GM18858 (cell line): Measurements from ENCODE around the gene PACC1.

Source experiments
- ATAC-seq: cut with Tn5 transposase; IDR thresholded peaks from one replicate; pipeline ENCODE4 v1.9.1; 2021; ENCODE audit not compliant: unreplicated experiment

Gene PACC1

DNA sequence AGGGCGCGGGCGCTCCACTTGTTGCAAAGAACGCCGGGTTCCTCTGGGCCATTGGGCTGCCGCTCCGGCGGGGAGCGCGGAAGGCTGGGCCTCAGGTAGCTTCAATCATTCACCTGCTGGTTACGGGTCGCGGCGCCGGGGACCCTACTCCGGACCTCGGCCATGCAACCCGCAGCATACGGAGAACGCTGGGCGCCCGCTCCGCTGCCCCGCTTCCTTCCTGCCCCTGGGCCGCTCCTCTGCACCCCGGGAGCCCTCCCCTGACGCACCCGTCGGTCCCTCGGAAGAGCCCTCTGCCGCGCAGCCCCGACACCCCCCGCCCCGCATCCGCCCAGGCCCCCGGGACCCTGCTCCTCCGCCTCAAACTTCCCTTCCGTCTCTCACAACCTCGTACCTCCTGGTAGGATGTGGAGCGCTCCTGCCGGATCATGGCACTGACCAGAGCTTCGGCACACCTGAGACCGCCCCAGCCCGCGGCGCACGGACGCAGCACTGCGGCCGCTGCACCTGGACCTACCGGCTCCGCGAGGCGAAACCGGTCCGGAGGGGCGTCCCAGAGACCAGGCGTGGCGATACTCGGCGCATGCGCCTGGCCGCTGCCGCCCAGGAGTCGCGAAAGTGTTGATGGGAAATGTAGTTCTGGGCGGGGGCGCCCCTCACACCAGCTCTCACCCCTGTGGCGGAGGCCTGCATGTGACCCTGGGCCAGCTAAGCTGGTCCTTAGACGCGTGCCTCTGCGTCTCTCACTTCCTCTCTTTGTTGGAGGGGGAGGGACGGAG lies at the start of gene PACC1:
Gene PACC1, minus strand, starts transcription at position 559 of the 779 bp plus-strand sequence. Its CDS starts 129 bp downstream, at position 430.
- peak; percentile 96 for ATAC-seq

DNA sequence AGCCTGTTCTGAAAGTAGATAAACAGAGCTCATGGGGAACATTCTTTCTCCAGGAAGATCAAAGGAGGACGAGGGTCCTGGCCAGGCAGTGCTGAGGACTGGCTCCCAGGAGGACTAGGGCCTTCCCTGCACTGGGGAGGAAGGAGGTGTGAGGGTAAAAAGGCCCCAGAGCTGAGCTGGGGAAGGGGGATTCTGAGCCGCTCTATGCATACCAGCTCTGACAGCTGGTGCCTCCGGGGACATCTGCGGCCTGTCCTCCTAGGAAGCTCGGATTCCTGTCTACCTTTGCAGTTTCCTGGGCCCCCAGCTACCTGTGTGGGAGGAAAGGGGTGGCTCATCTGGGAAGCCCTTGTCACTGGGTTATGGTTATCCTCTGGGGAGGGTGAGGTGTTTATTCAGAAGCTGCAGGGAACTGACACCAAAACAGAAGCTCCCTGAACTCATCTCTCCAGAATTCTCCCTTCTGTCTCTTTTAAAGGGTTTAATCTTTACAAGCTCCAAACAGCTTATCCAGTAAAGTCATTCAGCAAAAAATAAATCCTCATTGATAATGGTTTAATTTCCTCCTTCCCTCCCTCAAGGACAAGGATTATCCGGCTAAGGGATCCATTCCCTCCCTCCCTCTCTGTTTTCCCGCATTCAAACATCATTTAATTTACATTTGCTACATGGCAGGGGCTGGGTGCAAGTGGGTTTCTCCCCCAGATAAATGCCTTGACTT lies 49.0 kb upstream of the PACC1 start:
- ATAC-seq = no peak

DNA sequence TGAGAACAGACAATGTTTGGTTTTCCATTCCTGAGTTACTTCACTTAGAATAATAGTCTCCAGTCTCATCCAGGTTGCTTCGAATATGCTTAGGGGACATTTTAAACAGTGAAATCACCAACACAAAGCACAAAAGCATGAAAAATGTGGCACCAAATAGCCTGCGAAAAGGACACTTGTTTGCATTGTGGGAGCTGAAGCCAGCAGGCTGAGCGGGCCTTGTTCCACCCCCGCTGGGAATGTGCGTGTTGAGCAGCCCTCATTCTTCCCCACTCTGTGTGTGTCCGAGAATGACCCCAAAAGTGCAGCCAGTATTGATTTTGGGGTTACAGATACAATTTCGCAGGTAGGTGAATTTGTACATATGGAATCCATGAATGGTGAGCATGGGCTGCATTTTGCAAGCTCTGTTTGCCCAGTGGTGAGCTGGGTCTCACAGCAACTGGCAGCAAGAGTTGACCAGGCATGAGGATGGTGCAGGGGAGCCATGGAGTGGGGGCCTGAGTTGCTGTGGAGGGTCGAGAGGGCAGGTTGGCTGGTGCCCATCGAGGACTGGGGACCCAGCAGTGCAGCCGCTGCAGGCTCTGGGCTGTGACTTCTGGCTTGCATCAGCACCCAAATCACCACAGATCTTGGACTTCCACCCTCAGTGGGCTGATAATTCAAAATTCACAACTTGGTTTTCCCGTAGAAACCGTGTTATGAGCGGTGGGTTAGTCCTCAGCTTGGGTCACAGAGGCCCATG lies 47.4 kb upstream of the PACC1 start:
- no peak for ATAC-seq

DNA sequence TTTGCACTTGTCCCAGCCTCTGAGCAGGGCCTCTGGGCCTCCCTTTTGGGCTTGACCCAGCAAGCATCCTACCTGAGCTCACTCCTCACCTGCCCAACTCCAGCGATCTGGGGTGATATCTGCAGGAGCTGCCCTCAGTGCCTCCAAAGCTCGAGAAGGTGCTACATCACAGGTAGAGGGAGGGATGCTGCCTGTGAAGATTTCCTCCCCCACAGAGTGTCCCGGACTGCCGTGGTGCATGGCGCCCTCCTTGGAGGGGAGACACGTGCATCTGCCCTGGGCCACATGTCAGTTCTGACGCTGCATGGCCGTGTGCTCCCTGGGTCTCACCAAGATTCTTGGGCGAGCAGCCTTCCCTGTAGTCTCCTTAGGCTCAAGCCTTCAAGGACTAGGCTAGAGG lies 45.7 kb upstream of the PACC1 start:
- ATAC-seq = no peak

- no peak for ATAC-seq
Observed at GRCh38 chr1:212459656-212460055, 45.0 kb upstream of the PACC1 start.

DNA sequence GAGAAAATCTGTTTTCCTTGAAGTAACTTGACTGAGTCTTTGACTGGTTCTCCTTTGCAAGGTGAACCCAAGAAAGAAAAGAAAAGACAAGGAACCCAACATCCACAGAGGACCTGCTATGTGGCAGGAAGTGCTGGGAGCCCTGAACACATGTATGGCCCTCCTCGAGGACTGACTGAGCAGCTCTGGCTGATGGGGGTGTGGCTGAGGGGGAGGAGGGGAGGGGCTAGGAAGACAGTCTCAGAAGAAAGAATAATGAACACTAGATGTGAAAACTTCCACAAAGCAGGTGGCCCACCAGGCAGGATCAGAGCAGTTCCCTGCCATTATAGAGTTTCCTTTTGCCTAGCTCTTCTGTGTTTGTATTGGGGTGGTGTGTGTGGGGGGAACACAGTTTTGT lies 44.1 kb upstream of the PACC1 start:
- no peak for ATAC-seq

DNA sequence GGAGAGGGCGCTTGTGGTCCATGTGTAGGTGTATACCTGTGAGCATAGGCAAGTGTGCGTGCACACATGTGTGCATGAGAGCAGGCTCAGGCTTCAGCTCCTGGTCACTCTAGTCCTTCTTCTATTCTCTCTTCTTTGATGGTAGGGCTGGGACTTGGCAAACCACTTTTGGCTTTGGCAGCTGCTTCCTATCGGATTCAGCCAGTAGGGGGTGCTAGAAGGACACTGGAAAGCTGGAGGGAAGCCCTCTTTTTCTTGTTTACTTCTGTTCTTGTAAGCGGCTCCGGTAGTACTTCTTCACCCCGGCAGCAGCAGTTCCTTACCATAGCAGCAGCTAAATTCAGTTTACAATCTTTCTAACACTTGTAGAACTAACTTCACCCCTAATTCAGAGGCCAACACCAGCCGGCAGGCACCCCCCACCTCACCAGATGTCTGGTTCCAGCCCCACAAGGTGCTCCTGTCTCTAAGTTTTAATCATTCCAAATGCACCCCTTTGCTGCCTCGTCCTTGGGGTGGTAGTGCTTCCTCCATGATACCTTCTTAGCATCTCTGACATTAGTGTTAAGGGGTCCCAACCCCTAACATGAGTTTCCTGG lies 43.2 kb upstream of the PACC1 start:
- no peak for ATAC-seq

GRCh38 chr1:212455803-212456528 lies 41.3 kb upstream of the PACC1 start:
- no peak for ATAC-seq

- no peak for ATAC-seq
Observed at GRCh38 chr1:212455401-212455800, 40.7 kb upstream of the PACC1 start.

- ATAC-seq = no peak
Observed at GRCh38 chr1:212454741-212455140, 40.1 kb upstream of the PACC1 start.

DNA sequence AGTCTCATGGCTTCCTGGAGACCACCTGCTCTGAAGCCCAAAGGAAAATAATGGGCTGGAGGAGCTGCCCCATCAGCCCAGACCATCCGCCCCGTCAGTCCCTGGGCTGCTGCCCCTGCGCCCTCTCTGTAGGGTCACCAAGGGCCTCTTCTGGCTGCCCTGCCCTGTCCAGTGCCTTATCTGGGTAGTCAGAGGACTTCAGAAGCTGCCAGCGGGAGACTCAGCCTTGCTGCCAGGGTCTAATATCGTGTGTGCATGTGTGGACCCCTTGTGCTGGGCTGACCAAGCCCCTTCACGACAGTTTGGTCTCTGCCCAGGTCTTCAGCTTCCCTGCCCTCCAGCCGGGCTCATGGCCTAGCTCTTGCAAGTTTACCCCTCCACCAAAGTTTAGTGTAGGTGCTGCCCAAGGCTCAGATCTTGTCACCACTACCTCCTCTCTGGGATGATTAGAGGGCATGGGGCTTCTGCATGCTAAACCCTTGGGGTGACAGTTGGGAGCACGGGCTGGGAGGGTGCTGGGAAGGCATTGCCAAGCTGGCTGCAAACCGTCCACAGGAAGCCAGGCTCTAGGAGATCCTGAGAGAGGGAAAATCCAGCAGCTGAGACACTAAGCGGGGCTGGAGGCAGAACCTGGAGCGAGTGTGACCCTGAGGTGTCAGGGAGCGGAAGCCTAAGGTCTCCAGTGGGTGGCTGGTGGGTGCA lies 38.6 kb upstream of the PACC1 start:
- no peak for ATAC-seq

- no peak for ATAC-seq
Observed at GRCh38 chr1:212452323-212453155, 37.9 kb upstream of the PACC1 start.

- no peak for ATAC-seq
Observed at GRCh38 chr1:212451416-212452322, 37.0 kb upstream of the PACC1 start.

DNA sequence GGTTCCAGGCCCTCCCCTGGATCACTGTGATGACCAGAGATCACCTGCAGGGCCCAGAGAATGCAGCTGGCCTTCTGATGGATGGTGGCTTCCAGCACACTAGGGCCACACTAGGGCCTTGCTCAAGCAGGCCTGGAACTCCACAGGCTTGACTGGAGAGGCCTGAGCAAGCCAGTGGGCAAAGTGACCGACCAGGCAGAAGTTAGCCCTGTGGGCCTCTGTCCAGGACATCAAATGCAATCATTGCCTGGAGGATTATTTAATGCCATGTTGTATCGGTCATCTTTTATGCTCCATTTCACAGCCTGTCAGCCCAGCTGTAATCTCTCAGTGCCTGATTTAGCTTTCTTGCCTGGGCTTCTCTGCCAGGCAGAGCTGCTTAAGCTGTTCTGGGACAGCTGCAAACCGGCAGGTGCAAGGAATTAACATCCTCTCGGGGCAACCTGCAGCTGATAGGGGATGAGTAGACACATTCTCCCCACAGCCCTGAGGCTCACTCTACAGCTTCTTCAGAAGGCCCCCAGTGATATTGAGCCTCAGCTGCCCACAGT lies 35.7 kb upstream of the PACC1 start:
- no peak for ATAC-seq

DNA sequence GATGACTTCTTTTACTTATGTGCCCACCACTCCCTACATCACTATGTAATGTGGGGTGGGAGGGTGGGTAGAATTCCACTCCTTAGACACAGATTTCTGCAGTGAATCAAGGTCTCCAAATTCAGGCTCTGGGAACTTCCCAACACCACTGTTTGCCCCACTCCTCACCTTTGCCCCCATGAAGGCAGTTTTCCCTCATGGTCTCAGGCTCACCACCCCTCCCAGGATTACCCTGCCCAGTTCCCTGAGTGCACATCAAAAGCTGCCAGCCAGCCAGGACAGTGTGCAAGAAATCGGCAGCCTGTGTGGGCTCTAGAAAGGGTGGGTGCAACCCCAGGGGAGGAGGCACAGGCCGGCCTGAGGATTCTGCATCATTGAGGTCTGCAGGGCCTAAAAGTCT lies 32.8 kb upstream of the PACC1 start:
- no peak for ATAC-seq

- no peak for ATAC-seq
Observed at GRCh38 chr1:212446333-212446732, 31.6 kb upstream of the PACC1 start.

DNA sequence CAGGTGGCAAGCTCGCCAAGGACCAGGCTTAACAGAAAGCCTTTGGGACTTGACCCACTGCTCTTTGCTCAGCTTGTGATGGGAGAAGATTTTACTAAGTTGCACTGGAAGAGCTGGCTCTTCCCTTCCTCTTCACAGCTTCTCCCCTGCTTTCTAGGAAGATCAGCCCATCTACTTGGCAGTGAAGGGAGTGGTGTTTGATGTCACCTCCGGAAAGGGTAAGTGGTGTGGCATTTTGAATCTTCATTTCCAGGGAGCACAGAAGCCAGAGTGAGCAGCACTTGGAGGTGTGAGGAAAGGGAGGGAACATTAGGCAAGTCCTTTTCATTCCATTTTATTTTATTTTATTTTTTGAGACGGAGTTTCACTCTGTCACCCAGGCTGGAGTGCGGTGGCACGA lies 27.7 kb upstream of the PACC1 start:
- no peak for ATAC-seq

GRCh38 chr1:212440419-212440818 lies 25.7 kb upstream of the PACC1 start:
- no peak for ATAC-seq
